HepG2 (cell line): Measurements from ENCODE around the gene SELENOV. TPM values are rescaled to one million over a fixed set of nuclear protein-coding genes. Genes with fewer than 3 reads are reported as not detected.
A peak's percentile ranks its signal among the peaks of the same experiment; 100 is the strongest.

ENCODE experiments used
- ATF7 ChIP-seq, 2 experiments: fragments of 450-650 bp in 1 of 2; sonication (generic) in 1 of 2; formaldehyde crosslinking in 1 of 2; IDR thresholded peaks; 2 replicates each; pipeline versions ENCODE4 v1.4.0 to v1.6.1; 2016 to 2020; ENCODE audit warnings: antibody characterized with exemption in 1 of 2, mild to moderate bottlenecking in 1 of 2, missing genetic modification reagents in 1 of 2
- BRCA1 ChIP-seq: sonication (generic); formaldehyde crosslinking; IDR thresholded peaks from 2 replicates; pipeline ENCODE4 v1.4.0; 2020; ENCODE audit warnings: missing genetic modification reagents
- CERS6 ChIP-seq: sonication (generic); formaldehyde crosslinking; IDR thresholded peaks from 2 replicates; pipeline ENCODE4 v1.5.0; 2020; ENCODE audit warnings: missing genetic modification reagents
- ELK4 ChIP-seq: sonication (generic); formaldehyde crosslinking; IDR thresholded peaks from 2 replicates; pipeline ENCODE4 v1.9.0; 2021; ENCODE audit warnings: missing genetic modification reagents, borderline replicate concordance
- IRF1 ChIP-seq: sonication (generic); formaldehyde crosslinking; IDR thresholded peaks from 2 replicates; pipeline ENCODE4 v1.4.0; 2020; ENCODE audit warnings: low read depth, mild to moderate bottlenecking, missing genetic modification reagents
- NR2F1 ChIP-seq, 2 experiments: fragments of 450-650 bp in 1 of 2; formaldehyde crosslinking in 1 of 2; IDR thresholded peaks; 2 replicates each; pipeline versions ENCODE4 v1.5.0 to v1.6.1; 2016 to 2020; ENCODE audit warnings: mild to moderate bottlenecking in 1 of 2, missing compliant biosample characterization in 1 of 2, missing genetic modification reagents in 1 of 2, moderate library complexity in 1 of 2
- POLR2G ChIP-seq: fragments of 200-400 bp; formaldehyde crosslinking; IDR thresholded peaks from 2 replicates; pipeline ENCODE4 v1.6.1; 2018; ENCODE audit warnings: mild to moderate bottlenecking, low read depth, low read length, moderate library complexity
- SCMH1 ChIP-seq: sonication (generic); formaldehyde crosslinking; IDR thresholded peaks from 2 replicates; pipeline ENCODE4 v1.9.0; 2021; ENCODE audit warnings: missing genetic modification reagents, mild to moderate bottlenecking, borderline replicate concordance
- SPEN ChIP-seq: sonication (generic); formaldehyde crosslinking; IDR thresholded peaks from 2 replicates; pipeline ENCODE4 v1.5.1; 2020; ENCODE audit warnings: low read depth, mild to moderate bottlenecking, missing genetic modification reagents
- THAP7 ChIP-seq: sonication (generic); formaldehyde crosslinking; IDR thresholded peaks from 2 replicates; pipeline ENCODE4 v1.8.1; 2023; ENCODE audit warnings: mild to moderate bottlenecking, missing genetic modification reagents
- TRIM24 ChIP-seq: sonication (generic); formaldehyde crosslinking; IDR thresholded peaks from 2 replicates; pipeline ENCODE4 v1.8.0; 2022; ENCODE audit warnings: mild to moderate bottlenecking, missing genetic modification reagents
- XBP1 ChIP-seq: sonication (generic); formaldehyde crosslinking; IDR thresholded peaks from 2 replicates; pipeline ENCODE4 v1.5.0; 2020; ENCODE audit warnings: missing genetic modification reagents
- ZNF205 ChIP-seq: IDR thresholded peaks from 2 replicates; pipeline ENCODE4 v1.6.1; 2018; ENCODE audit warnings: missing biosample characterization, missing genetic modification reagents
- ZNF282 ChIP-seq: fragments of 450-650 bp; IDR thresholded peaks from 2 replicates; pipeline ENCODE4 v1.6.1; 2018; ENCODE audit not compliant: partially characterized antibody
- ZNF317 ChIP-seq: sonication (generic); formaldehyde crosslinking; IDR thresholded peaks from 2 replicates; pipeline ENCODE4 v1.5.0; 2020; ENCODE audit warnings: mild to moderate bottlenecking, missing genetic modification reagents
- ZNF331 ChIP-seq: sonication (generic); formaldehyde crosslinking; IDR thresholded peaks from 2 replicates; pipeline ENCODE4 v1.4.0; 2020; ENCODE audit warnings: missing genetic modification reagents
- ZNF501 ChIP-seq: sonication (generic); formaldehyde crosslinking; IDR thresholded peaks from 2 replicates; pipeline ENCODE4 v1.5.1; 2020; ENCODE audit warnings: mild to moderate bottlenecking, moderate library complexity, missing genetic modification reagents
- ZNF510 ChIP-seq: sonication (generic); formaldehyde crosslinking; IDR thresholded peaks from 2 replicates; pipeline ENCODE4 v1.4.0; 2020; ENCODE audit warnings: low read depth, mild to moderate bottlenecking, missing genetic modification reagents
- ZNF574 ChIP-seq: sonication (generic); formaldehyde crosslinking; IDR thresholded peaks from 2 replicates; pipeline ENCODE4 v1.4.0; 2020; ENCODE audit warnings: missing genetic modification reagents
- ZNF768 ChIP-seq: sonication (generic); formaldehyde crosslinking; IDR thresholded peaks from 2 replicates; pipeline ENCODE4 v1.4.0; 2020; ENCODE audit warnings: missing genetic modification reagents
- ZNF775 ChIP-seq: sonication (generic); formaldehyde crosslinking; IDR thresholded peaks from 2 replicates; pipeline ENCODE4 v1.4.0; 2020; ENCODE audit warnings: missing genetic modification reagents, mild to moderate bottlenecking, moderate library complexity, borderline replicate concordance
- polyA plus RNA-seq, 8 experiments: library from polyadenylated mRNA; depleted of rRNA in 3 of 8; stranded (reverse) in 7 of 8; unstranded in 1 of 8; fragments of >200 nt; fragmentation: Illumina TruSeq in 4 of 8; extraction: Trizol in 4 of 8; gene quantifications; 2 replicates each; pipeline versions ENCODE4 v1.2.1 to v1.2.3, GENCODE V29; 2011 to 2016; ENCODE audit warnings: low read depth in 4 of 8, missing spikeins in 1 of 8, mixed read lengths in 1 of 8; ENCODE audit not compliant: insufficient read depth in 1 of 8
- total RNA-seq, 5 experiments: library from RNA; depleted of rRNA; stranded (reverse); fragments of >200 nt; fragmentation: Illumina TruSeq; extraction: Trizol; gene quantifications; 2 replicates each; pipeline ENCODE4 v1.2.3, GENCODE V29; 2016; ENCODE audit warnings: low read depth in 1 of 5

The SELENOV gene
- total and polyA plus RNA-seq, 2 of the 13 experiments (the other 11 are each of a cell fraction or from before 2014, with no cell fraction given): not detected

- peak; percentile 88 for TF ChIP-seq ZNF574 (CRISPR knock-in tag)
- no peak; the same call in 1 of the 2 replicates for TF ChIP-seq XBP1
- peak; percentile 76 for TF ChIP-seq ZNF768
- 0 out of 2 replicates have a peak, but pooled peaks have one; percentile 29 for TF ChIP-seq ZNF775 (CRISPR knock-in tag)
- no peak for TF ChIP-seq TRIM24 (CRISPR knock-in tag)
- peak; percentile 97 for TF ChIP-seq CERS6
- no peak for TF ChIP-seq SCMH1 (CRISPR knock-in tag)
- no peak for TF ChIP-seq ZNF501 (CRISPR knock-in tag)
- TF ChIP-seq SPEN (CRISPR knock-in tag): peak; percentile 91
- TF ChIP-seq ATF7 (IDR thresholded peaks at IDR 0.05): no peak
- peak; percentile 74; the same call in 1 of the 2 replicates for TF ChIP-seq ATF7 (CRISPR knock-in tag; IDR thresholded peaks at IDR 0.05)
- TF ChIP-seq NR2F1 (CRISPR knock-in tag; IDR thresholded peaks at IDR 0.05): no peak
- peak; percentile 97 for TF ChIP-seq THAP7
- peak; percentile 94; the same call in 1 of the 2 replicates for TF ChIP-seq ELK4 (CRISPR knock-in tag)
- TF ChIP-seq BRCA1 (CRISPR knock-in tag): peak; percentile 87
- no peak for TF ChIP-seq ZNF282
- peak; percentile 93 for TF ChIP-seq ZNF331 (CRISPR knock-in tag)
- no peak for TF ChIP-seq POLR2G
- TF ChIP-seq ZNF205 (CRISPR knock-in tag): peak; percentile 60; the same call in 1 of the 2 replicates
- peak; percentile 94 for TF ChIP-seq IRF1 (CRISPR knock-in tag)
- TF ChIP-seq ZNF317 (CRISPR knock-in tag): no peak
- TF ChIP-seq ZNF510 (CRISPR knock-in tag): peak; percentile 83; the same call in 1 of the 2 replicates
These were observed 12.1 kb upstream of the SELENOV start (continued) for GRCh38 chr19:39502640-39503417.
